DND-41 (cell line): Measurements from ENCODE around the gene ARF4.

ENCODE experiments used
- ATAC-seq: fragments of 200-7000 bp; cut with Tn5 transposase; 3 replicates; pipeline ENCODE4 v1.9.1; 2021; ENCODE audit warnings: low read depth; ENCODE audit not compliant: insufficient read depth
- DNase-seq: peaks from one replicate; pipeline ENCODE4 v3.0.0-alpha.2; 2020
- H2AFZ ChIP-seq: 2 replicates; pipeline ENCODE4 v1.6.0; 2012; ENCODE audit warnings: low read depth, low read length
- H3K27ac ChIP-seq: 2 replicates; pipeline ENCODE4 v1.5.1; 2012; ENCODE audit warnings: low read length, inconsistent platforms
- H3K27me3 ChIP-seq: fragments of 200-600 bp; sonication (generic); 2 replicates; pipeline ENCODE4 v1.6.0; 2012; ENCODE audit warnings: low read length, mild to moderate bottlenecking, inconsistent platforms; ENCODE audit not compliant: insufficient read depth, poor library complexity
- H3K36me3 ChIP-seq: 2 replicates; pipeline ENCODE4 v1.5.1; 2012; ENCODE audit warnings: low read length, inconsistent platforms; ENCODE audit not compliant: insufficient read depth
- H3K4me1 ChIP-seq: 2 replicates; pipeline ENCODE4 v1.5.1; 2012; ENCODE audit warnings: mild to moderate bottlenecking, low read length; ENCODE audit not compliant: insufficient read depth
- H3K4me2 ChIP-seq: 2 replicates; pipeline ENCODE4 v1.6.0; 2012; ENCODE audit warnings: mild to moderate bottlenecking, moderate library complexity, low read length, inconsistent platforms; ENCODE audit not compliant: insufficient read depth
- H3K4me3 ChIP-seq, 2 experiments: fragments of 200-600 bp in 1 of 2; shearing (Covaris generic) in 1 of 2; 2 replicates each; pipeline ENCODE4 v1.5.1; 2012 to 2016; ENCODE audit warnings: inconsistent platforms in 2 of 2, low read length in 2 of 2, mild to moderate bottlenecking in 2 of 2, low read depth in 1 of 2, moderate library complexity in 1 of 2
- H3K79me2 ChIP-seq: 2 replicates; pipeline ENCODE4 v1.6.0; 2012; ENCODE audit warnings: low read length, inconsistent platforms; ENCODE audit not compliant: insufficient read depth
- H3K9ac ChIP-seq: 2 replicates; pipeline ENCODE4 v1.6.0; 2012; ENCODE audit warnings: low read depth, mild to moderate bottlenecking, inconsistent platforms, low read length, moderate library complexity
- H3K9me3 ChIP-seq: 2 replicates; pipeline ENCODE4 v1.5.1; 2012; ENCODE audit warnings: low read length, moderate library complexity, mild to moderate bottlenecking, inconsistent platforms; ENCODE audit not compliant: insufficient read depth, severe bottlenecking
- H4K20me1 ChIP-seq: 2 replicates; pipeline ENCODE4 v1.6.0; 2012; ENCODE audit warnings: low read length; ENCODE audit not compliant: insufficient read depth
- EZH2 ChIP-seq: IDR thresholded peaks from 3 replicates; pipeline ENCODE4 v1.6.1; 2012; ENCODE audit warnings: borderline replicate concordance, low read depth, mild to moderate bottlenecking, moderate library complexity, low read length, inconsistent platforms; ENCODE audit not compliant: severe bottlenecking
- TF ChIP-seq, protein P1 (sequence below): IDR thresholded peaks from 2 replicates; pipeline ENCODE4 v1.5.1; 2012; ENCODE audit warnings: borderline replicate concordance, low read length, moderate library complexity, mild to moderate bottlenecking; ENCODE audit not compliant: poor library complexity, severe bottlenecking; ENCODE audit errors: extremely low read depth

The ARF4 gene

DNA sequence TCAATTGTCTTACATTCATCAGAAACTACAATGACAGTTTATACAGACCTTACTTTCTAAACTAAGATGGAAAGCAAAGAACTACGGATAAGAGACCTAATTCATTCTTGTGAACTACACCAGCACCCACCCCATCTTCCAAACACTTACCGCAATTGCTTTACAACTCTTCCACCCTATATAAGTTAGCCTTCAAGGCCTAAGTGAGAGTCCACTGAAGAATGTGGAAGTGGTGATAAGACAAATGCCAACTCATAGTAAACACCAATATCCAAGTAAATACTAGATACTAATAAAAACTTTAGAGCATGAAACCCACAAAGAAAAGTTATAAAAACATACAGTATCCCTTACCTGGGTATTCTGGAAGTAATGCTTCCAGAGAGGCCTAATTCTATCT, 13.6 kb downstream of the ARF4 start:
- TF ChIP-seq, protein P1, sequence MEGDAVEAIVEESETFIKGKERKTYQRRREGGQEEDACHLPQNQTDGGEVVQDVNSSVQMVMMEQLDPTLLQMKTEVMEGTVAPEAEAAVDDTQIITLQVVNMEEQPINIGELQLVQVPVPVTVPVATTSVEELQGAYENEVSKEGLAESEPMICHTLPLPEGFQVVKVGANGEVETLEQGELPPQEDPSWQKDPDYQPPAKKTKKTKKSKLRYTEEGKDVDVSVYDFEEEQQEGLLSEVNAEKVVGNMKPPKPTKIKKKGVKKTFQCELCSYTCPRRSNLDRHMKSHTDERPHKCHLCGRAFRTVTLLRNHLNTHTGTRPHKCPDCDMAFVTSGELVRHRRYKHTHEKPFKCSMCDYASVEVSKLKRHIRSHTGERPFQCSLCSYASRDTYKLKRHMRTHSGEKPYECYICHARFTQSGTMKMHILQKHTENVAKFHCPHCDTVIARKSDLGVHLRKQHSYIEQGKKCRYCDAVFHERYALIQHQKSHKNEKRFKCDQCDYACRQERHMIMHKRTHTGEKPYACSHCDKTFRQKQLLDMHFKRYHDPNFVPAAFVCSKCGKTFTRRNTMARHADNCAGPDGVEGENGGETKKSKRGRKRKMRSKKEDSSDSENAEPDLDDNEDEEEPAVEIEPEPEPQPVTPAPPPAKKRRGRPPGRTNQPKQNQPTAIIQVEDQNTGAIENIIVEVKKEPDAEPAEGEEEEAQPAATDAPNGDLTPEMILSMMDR = no peak
- TF ChIP-seq EZH2 = no peak
- Histone ChIP-seq H2AFZ (no peak overlapping the region), H3K9ac (no peak overlapping the region), H3K4me3 (no peak overlapping the region), H3K27me3 (no peaks in the 10 kb centered on the region), H3K27ac (no peak overlapping the region), H3K4me2 (no peak overlapping the region), H3K36me3 (peaks cover 57% of the 10 kb centered on the region), H3K79me2 (peaks cover 99% of the 10 kb centered on the region), H4K20me1 (peaks cover 48% of the 10 kb centered on the region), H3K4me1 (no peaks in the 10 kb centered on the region), H3K9me3 (no peaks in the 10 kb centered on the region)
- DNase-seq = no peak
- no peak for ATAC-seq

- no peak for TF ChIP-seq EZH2
- TF ChIP-seq, protein P1 = peak; percentile 43
- H2AFZ ChIP-seq = no peak overlapping the region
- H3K9me3 ChIP-seq = no peaks in the 10 kb centered on the region
- no peak overlapping the region for H3K4me3 ChIP-seq
- H3K27me3 ChIP-seq = no peaks in the 10 kb centered on the region
- H3K27ac ChIP-seq = no peak overlapping the region
- ATAC-seq = peak; percentile 68
- H3K4me2 ChIP-seq = no peak overlapping the region
- H3K9ac ChIP-seq = no peak overlapping the region
- H4K20me1 ChIP-seq = peaks cover 48% of the 10 kb centered on the region
- peak; percentile 33 for DNase-seq
- H3K4me1 ChIP-seq = no peaks in the 10 kb centered on the region
- H3K36me3 ChIP-seq = peaks cover 66% of the 10 kb centered on the region
- H3K79me2 ChIP-seq = peaks cover 99% of the 10 kb centered on the region
These were observed 14.5 kb downstream of the ARF4 start for GRCh38 chr3:57582474-57583168.

GRCh38 chr3:57577801-57578200, 19.3 kb downstream of the ARF4 start:
- no peaks in the 10 kb centered on the region for H3K27me3 ChIP-seq
- H3K9ac ChIP-seq = no peak overlapping the region
- H3K27ac ChIP-seq = no peak overlapping the region
- H3K4me2 ChIP-seq = no peak overlapping the region
- H3K9me3 ChIP-seq = no peaks in the 10 kb centered on the region
- no peak for TF ChIP-seq EZH2
- TF ChIP-seq, protein P1 = no peak
- DNase-seq (no peak), ATAC-seq (no peak)
- no peak overlapping the region for H2AFZ ChIP-seq
- no peaks in the 10 kb centered on the region for H3K4me1 ChIP-seq
- H3K79me2 ChIP-seq = peaks cover 95% of the 10 kb centered on the region
- H4K20me1 ChIP-seq = peaks cover 28% of the 10 kb centered on the region
- H3K36me3 ChIP-seq = peaks cover 88% of the 10 kb centered on the region
- H3K4me3 ChIP-seq = no peak overlapping the region
